ENCODE measurements around the gene TOMM6. TPM values are rescaled to one million over a fixed set of nuclear protein-coding genes. Genes with fewer than 3 reads are reported as not detected.

TOMM6 gene
- polyA plus RNA-seq, 1 of the 3 experiments (the other 2 are of a cell fraction) = 493 TPM

GRCh38 chr6:41791984-41792383, 4.5 kb downstream of the TOMM6 start:
- H3K9me2 ChIP-seq = no peaks in the 10 kb centered on the region
- no peak overlapping the region for H3K4me2 ChIP-seq
- no peaks in the 10 kb centered on the region for H3K9me3 ChIP-seq
- H3K4me3 ChIP-seq (ENCODE audit: low read depth in 2 of 2, low read length in 1 of 2) = no peak overlapping the region
- peaks cover 26% of the 10 kb centered on the region for H3K79me2 ChIP-seq (ENCODE audit: insufficient read depth)
- peaks cover 37% of the 10 kb centered on the region for H3F3A ChIP-seq (replicated peaks; ENCODE audit: insufficient read depth)
- DNase-seq = no peak
- no peaks in the 10 kb centered on the region for H4K20me1 ChIP-seq (ENCODE audit: insufficient read depth)
- TF ChIP-seq NFIC (IDR thresholded peaks at IDR 0.05; ENCODE audit: borderline replicate concordance) (no peak), TEAD4 (IDR thresholded peaks at IDR 0.05; ENCODE audit: borderline replicate concordance, insufficient read depth) (no peak), JUND (IDR thresholded peaks at IDR 0.05) (no peak), FOSL2 (IDR thresholded peaks at IDR 0.05; ENCODE audit: borderline replicate concordance, low read depth) (no peak), YY1 (IDR thresholded peaks at IDR 0.05; ENCODE audit: low read depth) (no peak), USF1 (IDR thresholded peaks at IDR 0.05; ENCODE audit: borderline replicate concordance, low read depth) (no peak), TCF12 (IDR thresholded peaks at IDR 0.05) (no peak), RAD21 (IDR thresholded peaks at IDR 0.05; ENCODE audit: low read length) (no peak), TAF1 (IDR thresholded peaks at IDR 0.05; ENCODE audit: borderline replicate concordance, low read depth, low read length) (no peak), REST (IDR thresholded peaks at IDR 0.05; ENCODE audit: low read depth, low read length) (no peak), USF2 (IDR thresholded peaks at IDR 0.05; ENCODE audit: borderline replicate concordance, low read depth, low read length) (no peak), NRF1 (IDR thresholded peaks at IDR 0.05; ENCODE audit: low read depth, low read length) (no peak), CTCF (IDR thresholded peaks at IDR 0.05) (no peak), POLR2AphosphoS5 (IDR thresholded peaks at IDR 0.05; ENCODE audit: low read depth, low read length) (no peak)
- ChIA-PET POLR2A (interaction anchor here (0.7 kb wide), 1 partner anchor 10 kb away, joined by 3 read pairs; no protein-coding TSS in a partner anchor), CTCF (interaction anchor here (1.1 to 2.2 kb wide), 3 partner anchors 9 to 190 kb away, joined by 3 to 10 read pairs (median 3); no protein-coding TSS in a partner anchor)
- peaks cover 8 to 9% of the 10 kb centered on the region in 2 experiments; a peak in 2 of 4 replicates for H3K4me1 ChIP-seq (ENCODE audit: control insufficient read depth in 1 of 2, insufficient read depth in 2 of 2, low read depth in 1 of 2, low read length in 1 of 2)
- peaks cover 31 to 66% of the 10 kb centered on the region in 2 experiments for H3K36me3 ChIP-seq (replicated peaks in 1 of 2; ENCODE audit: control insufficient read depth in 1 of 2, insufficient read depth in 2 of 2, low read length in 1 of 2)
- H2AFZ ChIP-seq (ENCODE audit: low read depth) = no peak overlapping the region
- 92% methylated on average over 4 of the region's 4 CpGs for WGBS (ENCODE audit: low lambda C conversion rate)
- H3K27me3 ChIP-seq (ENCODE audit: insufficient read depth) = no peaks in the 10 kb centered on the region
- H3K9ac ChIP-seq = no peak overlapping the region
- H3K27ac ChIP-seq (ENCODE audit: low read depth in 2 of 2, low read length in 1 of 2) = 0 out of 4 replicates have a peak overlapping the region, but pooled peaks of 1 of the 2 experiments have one; percentile 1

Measured in SK-N-SH (cell line).